GM21576 (cell line): ENCODE data around the gene ZKSCAN5.
"Not testable (repeated sequence)": the region's sequence is repeated elsewhere in the genome, so short reads cannot be mapped to it uniquely, and the experiment has no call there.

Experiments
- ATAC-seq: cut with Tn5 transposase; IDR thresholded peaks from one replicate; pipeline ENCODE4 v1.9.1; 2021; ENCODE audit warnings: mild to moderate bottlenecking, moderate library complexity; ENCODE audit not compliant: unreplicated experiment

The ZKSCAN5 gene

DNA sequence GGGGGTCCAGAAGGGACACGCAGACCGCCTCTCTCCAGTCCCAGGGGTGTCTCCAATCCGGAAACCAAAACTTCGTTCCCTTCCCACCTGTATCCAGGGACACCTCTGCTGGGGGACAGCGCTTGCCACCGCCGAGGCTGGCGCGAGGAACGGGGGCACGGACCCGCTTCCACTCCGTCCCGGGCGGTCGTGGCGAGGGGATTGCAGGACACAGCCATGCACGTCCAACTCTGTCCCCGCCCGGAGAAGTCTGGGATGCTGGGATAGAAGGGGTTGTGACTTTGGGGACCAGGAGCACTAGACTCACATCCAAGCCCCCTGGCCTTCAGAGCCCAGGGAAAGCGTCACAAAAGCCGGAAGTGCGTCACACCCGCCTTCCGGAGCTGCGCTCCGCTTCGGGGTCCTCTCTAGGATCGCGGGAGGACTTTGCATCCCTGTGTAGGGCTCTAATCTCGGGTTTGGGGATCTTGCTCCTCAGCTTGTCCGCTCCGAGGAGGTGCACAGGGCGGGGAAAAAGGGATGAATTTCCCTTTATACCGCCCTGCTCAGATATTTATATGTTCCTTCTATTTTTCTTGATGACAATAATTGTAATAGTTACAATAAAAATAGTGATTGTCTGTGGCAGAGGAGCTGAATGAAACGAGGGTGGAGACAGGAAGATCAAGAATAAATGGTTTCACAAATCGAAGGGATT, 47.5 kb downstream of the ZKSCAN5 start, which contains the start of gene FAM200A:
Gene FAM200A, minus strand, starts transcription at position 348 of the 697 bp plus-strand sequence. CDS start 3,707 bp downstream, outside the sequence.
- ATAC-seq = peak; percentile 91

GRCh38 chr7:99553039-99553438, 48.6 kb downstream of the ZKSCAN5 start:
- no peak for ATAC-seq

DNA sequence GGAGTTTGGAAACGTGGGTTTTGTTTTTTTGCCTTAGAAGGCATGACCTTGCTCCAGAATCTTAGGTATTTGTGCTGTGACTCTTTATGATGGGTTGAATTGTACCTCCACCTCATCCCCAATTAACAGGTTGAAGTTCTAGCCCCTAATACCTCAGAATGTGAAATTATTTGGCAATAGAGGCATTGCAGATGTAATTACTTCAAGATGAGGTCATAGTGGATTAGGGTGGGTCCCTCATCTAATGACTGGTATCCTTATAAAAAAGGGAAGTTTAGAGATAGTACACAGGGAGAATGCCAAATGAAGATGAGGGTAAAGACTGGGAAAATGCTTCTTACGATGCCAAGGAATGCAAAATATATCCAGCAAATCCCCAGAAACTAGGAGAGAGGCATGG, 50.5 kb downstream of the ZKSCAN5 start:
- no peak for ATAC-seq

GRCh38 chr7:99557196-99557607, 52.7 kb downstream of the ZKSCAN5 start:
- no peak for ATAC-seq

DNA sequence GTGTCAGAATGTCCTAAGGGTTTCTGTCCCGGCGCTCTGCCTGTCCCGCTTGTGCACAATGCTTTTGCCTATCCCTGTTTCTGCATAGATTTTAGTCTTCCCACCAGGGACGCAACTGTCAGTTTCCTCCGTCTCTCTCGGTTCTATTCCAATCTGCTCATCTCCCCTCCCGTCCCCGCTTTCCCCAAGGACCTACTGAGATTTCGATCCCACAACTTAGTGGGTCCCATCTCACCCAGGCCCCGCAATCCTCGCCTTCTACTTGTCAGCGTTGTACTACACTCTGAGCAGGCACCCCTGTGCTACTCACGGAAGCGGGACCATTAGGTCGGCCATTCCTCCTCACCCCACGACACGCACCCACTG, 53.5 kb downstream of the ZKSCAN5 start:
- peak; percentile 45 for ATAC-seq

DNA sequence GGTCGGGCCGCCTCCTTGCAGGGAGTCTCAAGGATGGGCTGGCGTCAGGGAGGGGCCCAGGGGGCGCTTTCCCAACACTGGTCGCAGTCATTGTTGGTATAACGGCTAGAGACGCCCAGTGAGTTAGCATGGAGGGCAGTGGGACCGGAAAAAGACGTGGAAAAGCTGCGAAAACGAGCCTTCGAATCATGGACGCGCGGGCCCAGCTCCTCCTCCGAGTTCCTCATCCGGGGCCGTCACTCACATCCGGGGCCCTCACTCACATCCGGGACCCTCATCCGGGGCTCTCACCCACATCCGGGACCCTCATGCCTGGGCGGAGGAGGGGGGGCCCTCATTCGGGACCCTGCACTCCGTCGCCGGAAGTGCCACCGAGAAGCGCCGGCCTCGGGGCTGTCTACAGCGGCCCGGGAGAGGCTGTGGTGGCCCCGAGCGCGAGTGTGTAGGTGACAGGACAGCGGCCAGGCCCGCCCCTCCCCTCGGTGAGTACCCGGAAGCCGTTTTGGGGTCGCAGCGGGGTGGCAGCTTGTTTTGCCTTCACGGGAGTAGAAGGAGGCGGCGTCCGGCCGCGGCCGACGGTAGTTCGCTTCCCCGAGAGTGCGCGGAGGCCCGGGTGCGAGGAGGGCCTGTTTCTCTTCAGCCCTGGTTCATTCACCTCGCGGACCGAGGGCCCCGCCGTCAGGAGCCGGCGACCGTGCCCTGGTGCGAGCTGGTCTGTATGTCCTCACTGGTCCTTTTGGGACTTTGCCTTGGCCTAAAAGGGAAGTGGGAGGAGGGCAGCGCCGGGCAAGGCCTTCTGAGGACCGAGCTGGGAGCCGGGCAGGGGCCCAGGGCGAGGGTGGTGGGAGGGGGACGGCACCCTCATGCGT, 54.1 kb downstream of the ZKSCAN5 start, which contains the start of gene ZNF655:
Gene ZNF655, plus strand, starts transcription at position 337 of the 869 bp plus-strand sequence. CDS start 1,918 bp downstream, outside the sequence.
- ATAC-seq = peak; percentile 75

DNA sequence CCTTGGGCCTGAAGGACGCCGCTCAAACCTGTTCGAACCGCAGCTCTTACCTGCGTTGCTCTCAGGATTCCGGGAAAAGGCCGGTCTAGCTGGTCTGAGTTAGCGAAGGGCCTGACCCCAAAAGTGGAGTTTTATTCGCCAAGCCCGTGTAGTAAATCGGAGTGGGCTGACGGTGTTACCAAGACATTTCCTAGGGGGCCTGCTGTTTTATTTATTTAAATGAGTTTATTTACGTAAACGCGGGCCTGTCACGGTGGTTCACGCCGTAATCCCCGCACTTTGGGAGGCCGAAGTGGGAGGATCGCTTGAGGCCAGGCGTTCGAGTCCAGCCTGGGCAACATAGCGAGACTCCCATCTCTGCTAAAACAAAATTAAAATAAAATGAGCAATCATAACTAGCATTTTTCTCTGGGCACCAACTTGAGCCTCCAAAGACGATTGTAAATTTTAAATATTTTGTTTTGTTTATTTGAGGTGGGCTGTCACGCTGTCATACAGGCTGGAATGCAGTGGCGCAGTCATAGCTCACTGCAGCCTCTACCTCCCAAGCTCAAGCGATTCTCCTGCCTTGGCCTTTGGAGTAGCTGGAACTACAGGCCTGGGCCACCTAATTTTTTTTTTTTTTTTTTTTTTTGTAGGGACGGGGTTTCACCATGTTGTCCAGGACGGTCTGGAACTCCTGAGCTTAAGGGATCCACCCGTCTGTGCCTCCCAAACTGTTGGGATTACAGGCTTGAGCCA, 54.9 kb downstream of the ZKSCAN5 start:
- no peak for ATAC-seq

DNA sequence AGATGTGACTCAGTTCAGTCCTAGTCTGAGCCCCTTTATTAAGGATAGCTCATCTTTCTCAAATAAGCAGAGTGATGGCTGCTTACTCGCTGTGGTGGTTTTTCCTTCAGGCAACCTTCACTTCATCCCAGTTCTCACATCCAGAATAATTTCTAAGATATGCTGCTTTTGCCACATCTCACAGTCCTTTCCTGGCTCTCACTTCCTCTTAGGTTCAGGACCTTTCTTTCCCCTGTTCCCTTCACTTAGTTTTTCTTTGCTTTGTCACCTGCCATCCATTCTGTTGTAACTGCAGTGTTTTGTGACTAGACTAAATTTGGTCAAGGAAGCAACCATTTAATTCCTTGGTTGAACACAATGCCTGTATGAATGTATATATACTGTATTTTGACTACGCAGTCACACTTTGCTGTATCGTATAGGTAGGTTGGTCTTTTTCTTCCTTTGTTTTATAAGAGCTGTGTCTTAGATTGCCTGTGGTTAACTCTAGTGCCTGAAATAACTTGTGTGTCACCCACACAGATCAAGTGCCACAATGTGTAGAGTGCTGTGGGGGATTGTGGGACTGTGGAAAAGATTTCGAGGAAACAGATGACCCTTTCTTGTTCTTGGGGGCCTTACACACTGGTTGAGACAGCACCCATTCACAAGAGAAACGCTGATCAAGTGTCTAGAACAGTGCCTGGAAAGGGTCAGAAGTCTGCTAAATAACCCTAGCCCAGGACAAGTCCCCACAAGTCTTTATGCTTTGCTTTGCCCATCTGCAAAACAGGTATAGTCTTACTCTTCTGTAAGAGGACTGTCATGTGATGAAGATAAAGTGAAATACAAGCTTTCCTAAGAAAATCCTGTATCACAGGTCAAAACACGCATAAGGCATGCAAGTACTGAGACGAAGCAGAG, 56.6 kb downstream of the ZKSCAN5 start:
- ATAC-seq = no peak

DNA sequence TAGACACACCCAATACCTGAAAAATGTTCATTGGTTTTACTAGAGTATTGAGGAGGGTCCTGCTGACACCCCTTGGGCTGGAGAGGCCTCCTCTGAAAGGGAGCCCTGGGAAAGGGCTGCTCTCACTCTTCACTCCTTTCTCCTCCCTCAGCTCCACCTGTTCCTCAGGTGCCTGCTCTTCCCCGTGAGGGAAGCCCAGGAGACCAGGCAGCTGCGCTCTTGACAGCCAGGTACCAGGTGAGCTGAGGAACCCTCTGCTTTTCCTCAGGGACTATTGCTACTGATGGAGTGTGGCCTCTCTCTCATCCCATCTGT, 57.2 kb downstream of the ZKSCAN5 start:
- no peak for ATAC-seq

- no peak for ATAC-seq
Observed at GRCh38 chr7:99562114-99562784, 57.8 kb downstream of the ZKSCAN5 start.

- ATAC-seq = no peak
Observed at GRCh38 chr7:99562832-99563231, 58.4 kb downstream of the ZKSCAN5 start.

- no peak for ATAC-seq
Observed at GRCh38 chr7:99563650-99564049, 59.2 kb downstream of the ZKSCAN5 start.

- not testable (repeated sequence) for ATAC-seq
Observed at GRCh38 chr7:99568770-99569169, 64.3 kb downstream of the ZKSCAN5 start.

- no peak for ATAC-seq
Observed at GRCh38 chr7:99571768-99572167, 67.3 kb downstream of the ZKSCAN5 start.

DNA sequence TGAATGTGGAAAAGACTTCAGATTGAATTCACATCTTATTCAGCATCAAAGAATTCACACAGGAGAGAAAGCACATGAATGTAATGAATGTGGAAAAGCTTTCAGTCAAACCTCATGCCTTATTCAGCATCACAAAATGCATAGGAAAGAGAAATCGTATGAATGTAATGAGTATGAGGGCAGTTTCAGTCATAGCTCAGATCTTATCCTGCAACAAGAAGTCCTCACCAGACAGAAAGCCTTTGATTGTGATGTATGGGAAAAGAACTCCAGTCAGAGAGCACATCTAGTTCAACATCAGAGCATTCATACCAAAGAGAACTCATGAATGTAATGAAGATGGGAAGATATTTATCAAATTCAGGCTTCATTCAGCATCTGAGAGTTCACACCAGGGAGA, 68.8 kb downstream of the ZKSCAN5 start:
- ATAC-seq = no peak

- ATAC-seq = no peak
Observed at GRCh38 chr7:99576251-99576650, 71.8 kb downstream of the ZKSCAN5 start.

DNA sequence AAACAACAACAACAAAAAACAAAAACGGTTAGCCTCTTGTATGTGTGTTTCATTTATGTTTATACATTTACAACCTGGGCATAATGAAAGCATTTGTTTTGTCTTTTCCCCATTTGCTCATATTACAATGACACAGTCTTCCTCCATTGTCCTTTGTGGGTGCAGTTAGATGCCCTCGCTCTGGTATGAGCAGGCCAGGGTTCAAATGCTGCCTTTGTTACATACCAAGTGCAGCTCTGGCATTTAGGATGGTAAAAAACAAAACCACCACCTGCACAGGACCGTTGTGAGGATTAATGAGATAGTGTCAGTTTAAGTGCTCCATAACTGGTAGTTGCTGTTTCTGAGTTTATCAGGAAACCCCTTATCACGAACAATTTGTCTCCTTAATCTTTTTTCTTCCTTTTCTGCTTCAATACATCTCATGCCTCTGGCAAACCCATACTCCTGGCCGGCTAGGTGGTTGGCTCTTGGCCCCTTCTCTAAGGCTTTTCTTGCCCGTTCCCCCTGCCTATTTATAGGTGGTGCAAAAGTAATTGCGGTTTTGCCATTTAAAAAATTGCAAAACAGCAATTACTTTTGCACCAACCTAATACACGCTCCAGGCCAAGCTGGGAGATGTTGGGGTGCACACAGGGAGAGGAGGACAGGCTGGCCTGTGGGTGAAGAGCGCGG, 75.0 kb downstream of the ZKSCAN5 start:
- ATAC-seq = no peak

- no peak for ATAC-seq
Observed at GRCh38 chr7:99579956-99580777, 75.7 kb downstream of the ZKSCAN5 start.
